ENCODE results near the gene CWC15. TPM values are rescaled to one million over a fixed set of nuclear protein-coding genes. Genes with fewer than 3 reads are reported as not detected.

The CWC15 gene
- total and polyA plus RNA-seq, 10 of the 15 experiments (the other 5 are each of a cell fraction or from before 2014, with no cell fraction given): 43.3 to 142 (median 75.1) TPM

DNA sequence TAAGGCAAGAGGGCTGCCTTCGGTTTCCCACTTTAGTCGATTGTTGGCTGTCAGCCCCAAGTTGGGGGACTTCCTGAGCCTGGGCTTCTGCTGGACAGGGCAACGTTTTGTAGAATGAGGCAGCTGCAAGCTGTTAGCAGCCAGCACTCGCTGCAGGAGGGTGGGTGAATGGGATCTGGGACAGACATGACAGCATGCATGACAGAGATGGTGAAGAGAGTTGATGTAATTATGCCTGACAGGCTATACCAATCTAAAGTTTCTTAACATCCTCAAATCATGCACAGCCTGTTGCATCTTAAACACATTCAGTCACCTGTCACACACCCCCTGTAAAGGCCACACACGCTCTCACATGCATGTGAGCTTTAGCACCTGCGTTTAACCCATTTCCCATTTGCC lies 49.2 kb downstream of the CWC15 start:
- Histone ChIP-seq H3K27me3 (replicated peaks in 1 of 2; ENCODE audit: control insufficient read depth in 2 of 2, insufficient read depth in 2 of 2, low read length in 1 of 2) (no peaks in the 10 kb centered on the region; a peak in 1 of 4 replicates), H3K4me1 (ENCODE audit: control insufficient read depth, insufficient read depth, low read length) (no peaks in the 10 kb centered on the region), H2AFZ (ENCODE audit: control insufficient read depth, low read depth, low read length) (no peak overlapping the region), H3K36me3 (ENCODE audit: control insufficient read depth in 2 of 2, insufficient read depth in 2 of 2, low read length in 1 of 2) (no peaks in the 10 kb centered on the region), H4K20me1 (ENCODE audit: control insufficient read depth, insufficient read depth) (no peaks in the 10 kb centered on the region), H3K9ac (ENCODE audit: control insufficient read depth, insufficient read depth, low read length) (no peak overlapping the region), H3K27ac (ENCODE audit: control insufficient read depth, insufficient read depth) (no peak overlapping the region), H3K9me3 (replicated peaks; ENCODE audit: control insufficient read depth, insufficient read depth, low read length) (no peaks in the 10 kb centered on the region; the same call in 1 of the 3 replicates), H3K4me3 (no peak overlapping the region), H3K4me2 (ENCODE audit: control insufficient read depth, insufficient read depth) (no peak overlapping the region), H3K79me2 (ENCODE audit: control insufficient read depth, insufficient read depth, low read length) (no peaks in the 10 kb centered on the region)
- ATAC-seq: no peak
- no peak for DNase-seq (ENCODE audit: low read depth, low spot score)
- TF ChIP-seq, protein P1, sequence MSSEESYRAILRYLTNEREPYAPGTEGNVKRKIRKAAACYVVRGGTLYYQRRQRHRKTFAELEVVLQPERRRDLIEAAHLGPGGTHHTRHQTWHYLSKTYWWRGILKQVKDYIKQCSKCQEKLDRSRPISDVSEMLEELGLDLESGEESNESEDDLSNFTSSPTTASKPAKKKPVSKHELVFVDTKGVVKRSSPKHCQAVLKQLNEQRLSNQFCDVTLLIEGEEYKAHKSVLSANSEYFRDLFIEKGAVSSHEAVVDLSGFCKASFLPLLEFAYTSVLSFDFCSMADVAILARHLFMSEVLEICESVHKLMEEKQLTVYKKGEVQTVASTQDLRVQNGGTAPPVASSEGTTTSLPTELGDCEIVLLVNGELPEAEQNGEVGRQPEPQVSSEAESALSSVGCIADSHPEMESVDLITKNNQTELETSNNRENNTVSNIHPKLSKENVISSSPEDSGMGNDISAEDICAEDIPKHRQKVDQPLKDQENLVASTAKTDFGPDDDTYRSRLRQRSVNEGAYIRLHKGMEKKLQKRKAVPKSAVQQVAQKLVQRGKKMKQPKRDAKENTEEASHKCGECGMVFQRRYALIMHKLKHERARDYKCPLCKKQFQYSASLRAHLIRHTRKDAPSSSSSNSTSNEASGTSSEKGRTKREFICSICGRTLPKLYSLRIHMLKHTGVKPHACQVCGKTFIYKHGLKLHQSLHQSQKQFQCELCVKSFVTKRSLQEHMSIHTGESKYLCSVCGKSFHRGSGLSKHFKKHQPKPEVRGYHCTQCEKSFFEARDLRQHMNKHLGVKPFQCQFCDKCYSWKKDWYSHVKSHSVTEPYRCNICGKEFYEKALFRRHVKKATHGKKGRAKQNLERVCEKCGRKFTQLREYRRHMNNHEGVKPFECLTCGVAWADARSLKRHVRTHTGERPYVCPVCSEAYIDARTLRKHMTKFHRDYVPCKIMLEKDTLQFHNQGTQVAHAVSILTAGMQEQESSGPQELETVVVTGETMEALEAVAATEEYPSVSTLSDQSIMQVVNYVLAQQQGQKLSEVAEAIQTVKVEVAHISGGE (CRISPR knock-in tag; IDR thresholded peaks at IDR 0.05): no peak
- TF ChIP-seq NFYA (IDR thresholded peaks at IDR 0.05; ENCODE audit: borderline replicate concordance, low read depth, low read length) (no peak), SREBF2 (IDR thresholded peaks at IDR 0.05; ENCODE audit: low read length) (no peak), PAX8 (IDR thresholded peaks at IDR 0.05) (no peak), CBX3 (IDR thresholded peaks at IDR 0.05; ENCODE audit: borderline replicate concordance, low read depth) (no peak), NBN (IDR thresholded peaks at IDR 0.05) (no peak), SMC3 (IDR thresholded peaks at IDR 0.05; ENCODE audit: borderline replicate concordance, low read length) (no peak), MTA2 (IDR thresholded peaks at IDR 0.05; ENCODE audit: low read depth) (no peak), NFXL1 (IDR thresholded peaks at IDR 0.05; ENCODE audit: borderline replicate concordance) (no peak), BACH1 (IDR thresholded peaks at IDR 0.05; ENCODE audit: borderline replicate concordance) (no peak), SIN3A (IDR thresholded peaks at IDR 0.05; ENCODE audit: low read depth, low read length) (no peak)
- TF ChIP-seq, protein P2, sequence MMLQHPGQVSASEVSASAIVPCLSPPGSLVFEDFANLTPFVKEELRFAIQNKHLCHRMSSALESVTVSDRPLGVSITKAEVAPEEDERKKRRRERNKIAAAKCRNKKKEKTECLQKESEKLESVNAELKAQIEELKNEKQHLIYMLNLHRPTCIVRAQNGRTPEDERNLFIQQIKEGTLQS (IDR thresholded peaks at IDR 0.05; ENCODE audit: borderline replicate concordance, extremely low read depth, low read depth, low read length): no peak
- TF ChIP-seq, protein P3, sequence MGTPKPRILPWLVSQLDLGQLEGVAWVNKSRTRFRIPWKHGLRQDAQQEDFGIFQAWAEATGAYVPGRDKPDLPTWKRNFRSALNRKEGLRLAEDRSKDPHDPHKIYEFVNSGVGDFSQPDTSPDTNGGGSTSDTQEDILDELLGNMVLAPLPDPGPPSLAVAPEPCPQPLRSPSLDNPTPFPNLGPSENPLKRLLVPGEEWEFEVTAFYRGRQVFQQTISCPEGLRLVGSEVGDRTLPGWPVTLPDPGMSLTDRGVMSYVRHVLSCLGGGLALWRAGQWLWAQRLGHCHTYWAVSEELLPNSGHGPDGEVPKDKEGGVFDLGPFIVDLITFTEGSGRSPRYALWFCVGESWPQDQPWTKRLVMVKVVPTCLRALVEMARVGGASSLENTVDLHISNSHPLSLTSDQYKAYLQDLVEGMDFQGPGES (IDR thresholded peaks at IDR 0.05): no peak
- TF ChIP-seq, protein P4, sequence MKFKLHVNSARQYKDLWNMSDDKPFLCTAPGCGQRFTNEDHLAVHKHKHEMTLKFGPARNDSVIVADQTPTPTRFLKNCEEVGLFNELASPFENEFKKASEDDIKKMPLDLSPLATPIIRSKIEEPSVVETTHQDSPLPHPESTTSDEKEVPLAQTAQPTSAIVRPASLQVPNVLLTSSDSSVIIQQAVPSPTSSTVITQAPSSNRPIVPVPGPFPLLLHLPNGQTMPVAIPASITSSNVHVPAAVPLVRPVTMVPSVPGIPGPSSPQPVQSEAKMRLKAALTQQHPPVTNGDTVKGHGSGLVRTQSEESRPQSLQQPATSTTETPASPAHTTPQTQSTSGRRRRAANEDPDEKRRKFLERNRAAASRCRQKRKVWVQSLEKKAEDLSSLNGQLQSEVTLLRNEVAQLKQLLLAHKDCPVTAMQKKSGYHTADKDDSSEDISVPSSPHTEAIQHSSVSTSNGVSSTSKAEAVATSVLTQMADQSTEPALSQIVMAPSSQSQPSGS (IDR thresholded peaks at IDR 0.05; ENCODE audit: low read length): no peak
- TF ChIP-seq, protein P5, sequence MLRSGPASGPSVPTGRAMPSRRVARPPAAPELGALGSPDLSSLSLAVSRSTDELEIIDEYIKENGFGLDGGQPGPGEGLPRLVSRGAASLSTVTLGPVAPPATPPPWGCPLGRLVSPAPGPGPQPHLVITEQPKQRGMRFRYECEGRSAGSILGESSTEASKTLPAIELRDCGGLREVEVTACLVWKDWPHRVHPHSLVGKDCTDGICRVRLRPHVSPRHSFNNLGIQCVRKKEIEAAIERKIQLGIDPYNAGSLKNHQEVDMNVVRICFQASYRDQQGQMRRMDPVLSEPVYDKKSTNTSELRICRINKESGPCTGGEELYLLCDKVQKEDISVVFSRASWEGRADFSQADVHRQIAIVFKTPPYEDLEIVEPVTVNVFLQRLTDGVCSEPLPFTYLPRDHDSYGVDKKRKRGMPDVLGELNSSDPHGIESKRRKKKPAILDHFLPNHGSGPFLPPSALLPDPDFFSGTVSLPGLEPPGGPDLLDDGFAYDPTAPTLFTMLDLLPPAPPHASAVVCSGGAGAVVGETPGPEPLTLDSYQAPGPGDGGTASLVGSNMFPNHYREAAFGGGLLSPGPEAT (IDR thresholded peaks at IDR 0.05; ENCODE audit: low read depth): no peak
- ChIA-PET SMC1A (ENCODE audit: uncharacterized antibody, unreplicated experiment) (no interaction called here), RAD21 (ENCODE audit: unreplicated experiment) (no interaction called here), CTCF (no interaction called here), POLR2A (no interaction called here)
- FAIRE-seq: no peak
- in situ Hi-C loops (cut with MboI) (no loop called here), intact Hi-C loops (cut with micrococcal nuclease; ENCODE audit: unreplicated experiment) (no loop called here)
- BruUV-seq (replicated peaks): no TSS peak
- WGBS (ENCODE audit: insufficient coverage, insufficient replicate concordance, low lambda C conversion rate, missing lambda C conversion rate): 38% methylated on average over 6 of the region's 6 CpGs
